ENCODE data around the gene PDIA3. TPM values are rescaled to one million over a fixed set of nuclear protein-coding genes. Genes with fewer than 3 reads are reported as not detected.

The PDIA3 gene
- total RNA-seq, 1 experiment from 2014 or later: 421 TPM

DNA sequence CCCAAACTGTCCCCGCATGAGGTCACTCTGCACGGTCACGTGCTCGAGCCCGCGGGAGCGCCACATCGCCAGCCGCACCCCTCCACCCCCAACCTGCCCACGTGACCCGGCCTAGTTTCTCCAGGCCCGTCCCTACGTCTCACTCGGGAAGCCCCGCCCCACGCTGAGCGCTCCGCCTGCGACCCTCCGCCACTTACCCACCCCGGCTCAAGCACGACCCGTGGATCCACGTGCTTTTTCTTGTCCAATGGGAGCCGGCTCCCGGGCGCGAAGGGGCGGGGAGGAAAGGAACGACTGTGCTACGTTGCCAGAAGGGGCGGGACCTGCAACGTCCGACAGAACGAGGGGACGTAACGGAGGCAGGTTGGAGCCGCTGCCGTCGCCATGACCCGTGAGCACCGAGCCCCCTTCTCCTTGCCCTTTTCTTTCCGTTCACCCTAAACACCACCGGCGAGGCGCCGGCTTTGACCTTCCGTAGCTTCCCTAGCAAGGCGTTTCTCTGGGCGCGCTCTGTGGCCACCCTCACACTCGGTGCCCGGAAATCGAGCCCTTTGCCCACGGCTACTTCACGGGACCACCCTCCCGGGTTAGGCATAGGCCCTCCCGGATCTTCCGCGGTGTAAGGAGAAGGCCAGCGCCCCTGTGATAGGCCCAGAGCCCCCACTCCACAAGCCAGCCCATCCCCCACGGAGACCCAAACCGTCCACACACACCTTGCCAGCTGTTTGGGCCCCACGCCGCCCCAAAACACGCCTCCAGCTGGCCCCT is 45.9 kb downstream of the PDIA3 start, which contains the start of gene SERF2:
SERF2 (plus strand) TSS at position 328 of the 768 bp plus-strand sequence; CDS start at position 385, 57 bp downstream.
- intact Hi-C loops (cut with micrococcal nuclease; ENCODE audit: unreplicated experiment): no loop called here
- POLR2A ChIA-PET (ENCODE audit: low non-redundant PET): interaction anchor here (0.6 kb wide), 1 partner anchor 1313 kb away, joined by 10 read pairs; no protein-coding TSS in a partner anchor
- H3K4me3 ChIP-seq (ENCODE audit: low read depth, low read length, poor library complexity, severe bottlenecking): peak within 1 kb of the TSS; percentile 79
- H3K36me3 ChIP-seq (ENCODE audit: insufficient read depth, low read length, poor library complexity, severe bottlenecking): peaks cover 39% of the 10 kb centered on the region
- no peaks in the 10 kb centered on the region for H3K9me3 ChIP-seq (ENCODE audit: low read depth, low read length, poor library complexity, severe bottlenecking)
- peak within 1 kb of the TSS; percentile 97 for H3K27ac ChIP-seq (ENCODE audit: low read depth, low read length, poor library complexity, severe bottlenecking)
- TF ChIP-seq, protein P1, sequence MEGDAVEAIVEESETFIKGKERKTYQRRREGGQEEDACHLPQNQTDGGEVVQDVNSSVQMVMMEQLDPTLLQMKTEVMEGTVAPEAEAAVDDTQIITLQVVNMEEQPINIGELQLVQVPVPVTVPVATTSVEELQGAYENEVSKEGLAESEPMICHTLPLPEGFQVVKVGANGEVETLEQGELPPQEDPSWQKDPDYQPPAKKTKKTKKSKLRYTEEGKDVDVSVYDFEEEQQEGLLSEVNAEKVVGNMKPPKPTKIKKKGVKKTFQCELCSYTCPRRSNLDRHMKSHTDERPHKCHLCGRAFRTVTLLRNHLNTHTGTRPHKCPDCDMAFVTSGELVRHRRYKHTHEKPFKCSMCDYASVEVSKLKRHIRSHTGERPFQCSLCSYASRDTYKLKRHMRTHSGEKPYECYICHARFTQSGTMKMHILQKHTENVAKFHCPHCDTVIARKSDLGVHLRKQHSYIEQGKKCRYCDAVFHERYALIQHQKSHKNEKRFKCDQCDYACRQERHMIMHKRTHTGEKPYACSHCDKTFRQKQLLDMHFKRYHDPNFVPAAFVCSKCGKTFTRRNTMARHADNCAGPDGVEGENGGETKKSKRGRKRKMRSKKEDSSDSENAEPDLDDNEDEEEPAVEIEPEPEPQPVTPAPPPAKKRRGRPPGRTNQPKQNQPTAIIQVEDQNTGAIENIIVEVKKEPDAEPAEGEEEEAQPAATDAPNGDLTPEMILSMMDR (conservative IDR thresholded peaks at IDR 0.05; ENCODE audit: low read depth, low read length): no peak
- TF ChIP-seq EZH2 (IDR thresholded peaks at IDR 0.05; ENCODE audit: borderline replicate concordance, low read depth, low read length, poor library complexity, severe bottlenecking): no peak
- H3K4me1 ChIP-seq (ENCODE audit: insufficient read depth, low read length, poor library complexity, severe bottlenecking): peaks cover 13% of the 10 kb centered on the region
- TSS peak; percentile 56 for BruUV-seq (replicated peaks)
- CTCF ChIA-PET: interaction anchor here (0.5 kb wide), 1 partner anchor 496 kb away, joined by 3 read pairs; the partner anchor contains the start of gene GOLM2
- no peaks in the 10 kb centered on the region for H3K27me3 ChIP-seq (replicated peaks; ENCODE audit: insufficient read depth, low read depth, low read length, poor library complexity)
- DNase-seq (ENCODE audit: low spot score): peak; percentile 100

DNA sequence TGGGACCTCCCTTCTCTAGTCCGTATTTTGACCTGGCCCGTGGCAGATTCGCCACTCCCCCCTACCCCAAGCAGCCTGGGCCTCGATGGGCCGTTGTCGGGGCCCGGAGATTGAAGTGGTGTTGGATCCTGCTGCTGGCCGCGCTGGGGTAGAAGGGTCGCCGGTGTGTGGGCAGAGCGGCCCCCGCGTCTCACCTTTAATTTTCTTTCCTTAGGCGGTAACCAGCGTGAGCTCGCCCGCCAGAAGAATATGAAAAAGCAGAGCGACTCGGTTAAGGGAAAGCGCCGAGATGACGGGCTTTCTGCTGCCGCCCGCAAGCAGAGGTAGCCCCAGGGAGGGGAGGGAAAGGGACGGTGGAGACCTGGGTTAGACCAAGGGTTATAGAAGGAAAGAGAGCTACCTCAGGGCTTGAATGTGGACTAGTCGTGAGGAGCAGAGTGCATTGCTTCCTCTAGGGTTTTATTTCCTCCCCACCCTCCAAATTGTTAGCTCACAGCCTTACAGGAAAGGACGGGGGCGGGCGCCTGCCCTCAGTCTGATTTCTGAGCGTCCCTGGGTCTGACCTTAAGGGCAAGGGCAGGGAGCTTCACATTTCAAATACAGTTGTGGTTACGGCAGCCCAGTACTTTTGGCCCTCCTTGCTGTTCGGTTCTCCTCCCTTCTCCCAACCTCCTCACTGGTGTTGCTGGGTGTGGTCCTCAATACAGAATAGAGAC is 46.7 kb downstream of the PDIA3 start:
- no TSS peak for BruUV-seq (replicated peaks)
- Histone ChIP-seq H3K36me3 (ENCODE audit: insufficient read depth, low read length, poor library complexity, severe bottlenecking) (peaks cover 40% of the 10 kb centered on the region), H3K4me1 (ENCODE audit: insufficient read depth, low read length, poor library complexity, severe bottlenecking) (peaks cover 13% of the 10 kb centered on the region), H3K27me3 (replicated peaks; ENCODE audit: insufficient read depth, low read depth, low read length, poor library complexity) (no peaks in the 10 kb centered on the region), H3K9me3 (ENCODE audit: low read depth, low read length, poor library complexity, severe bottlenecking) (no peaks in the 10 kb centered on the region), H3K4me3 (ENCODE audit: low read depth, low read length, poor library complexity, severe bottlenecking) (peak overlapping the region; percentile 79), H3K27ac (ENCODE audit: low read depth, low read length, poor library complexity, severe bottlenecking) (peak overlapping the region; percentile 97)
- TF ChIP-seq, protein P1 (conservative IDR thresholded peaks at IDR 0.05; ENCODE audit: low read depth, low read length): no peak
- no peak for TF ChIP-seq EZH2 (IDR thresholded peaks at IDR 0.05; ENCODE audit: borderline replicate concordance, low read depth, low read length, poor library complexity, severe bottlenecking)
- no peak for DNase-seq (ENCODE audit: low spot score)
- POLR2A ChIA-PET (ENCODE audit: low non-redundant PET): interaction anchor here (0.6 kb wide), 1 partner anchor 1313 kb away, joined by 10 read pairs; no protein-coding TSS in a partner anchor
- intact Hi-C loops (cut with micrococcal nuclease; ENCODE audit: unreplicated experiment): no loop called here
- CTCF ChIA-PET: no interaction called here

DNA sequence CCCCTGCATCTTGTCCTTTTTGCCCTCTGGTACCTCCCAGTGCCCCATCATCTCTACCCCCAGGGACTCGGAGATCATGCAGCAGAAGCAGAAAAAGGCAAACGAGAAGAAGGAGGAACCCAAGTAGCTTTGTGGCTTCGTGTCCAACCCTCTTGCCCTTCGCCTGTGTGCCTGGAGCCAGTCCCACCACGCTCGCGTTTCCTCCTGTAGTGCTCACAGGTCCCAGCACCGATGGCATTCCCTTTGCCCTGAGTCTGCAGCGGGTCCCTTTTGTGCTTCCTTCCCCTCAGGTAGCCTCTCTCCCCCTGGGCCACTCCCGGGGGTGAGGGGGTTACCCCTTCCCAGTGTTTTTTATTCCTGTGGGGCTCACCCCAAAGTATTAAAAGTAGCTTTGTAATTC is 47.4 kb downstream of the PDIA3 start:
- Histone ChIP-seq H3K27ac (ENCODE audit: low read depth, low read length, poor library complexity, severe bottlenecking) (peak overlapping the region; percentile 97), H3K36me3 (ENCODE audit: insufficient read depth, low read length, poor library complexity, severe bottlenecking) (peaks cover 40% of the 10 kb centered on the region), H3K9me3 (ENCODE audit: low read depth, low read length, poor library complexity, severe bottlenecking) (no peaks in the 10 kb centered on the region), H3K27me3 (replicated peaks; ENCODE audit: insufficient read depth, low read depth, low read length, poor library complexity) (no peaks in the 10 kb centered on the region), H3K4me3 (ENCODE audit: low read depth, low read length, poor library complexity, severe bottlenecking) (peak overlapping the region; percentile 79), H3K4me1 (ENCODE audit: insufficient read depth, low read length, poor library complexity, severe bottlenecking) (peaks cover 13% of the 10 kb centered on the region)
- no TSS peak for BruUV-seq (replicated peaks)
- TF ChIP-seq, protein P1 (conservative IDR thresholded peaks at IDR 0.05; ENCODE audit: low read depth, low read length): no peak
- no peak for TF ChIP-seq EZH2 (IDR thresholded peaks at IDR 0.05; ENCODE audit: borderline replicate concordance, low read depth, low read length, poor library complexity, severe bottlenecking)
- intact Hi-C loops (cut with micrococcal nuclease; ENCODE audit: unreplicated experiment): no loop called here
- ChIA-PET CTCF (no interaction called here), POLR2A (ENCODE audit: low non-redundant PET) (no interaction called here)
- no peak for DNase-seq (ENCODE audit: low spot score)
